HuH-7.5 (cell line): ENCODE measurements around the gene DENND2A.

Experiments
- DNase-seq: peaks from one replicate; pipeline ENCODE4 v3.0.0; 2011; ENCODE audit warnings: low spot score

Gene DENND2A

GRCh38 chr7:140619176-140619575, 21.4 kb downstream of the DENND2A start:
- no peak for DNase-seq

GRCh38 chr7:140618306-140618705, 22.3 kb downstream of the DENND2A start:
- no peak for DNase-seq

GRCh38 chr7:140617081-140617480, 23.5 kb downstream of the DENND2A start:
- no peak for DNase-seq

DNA sequence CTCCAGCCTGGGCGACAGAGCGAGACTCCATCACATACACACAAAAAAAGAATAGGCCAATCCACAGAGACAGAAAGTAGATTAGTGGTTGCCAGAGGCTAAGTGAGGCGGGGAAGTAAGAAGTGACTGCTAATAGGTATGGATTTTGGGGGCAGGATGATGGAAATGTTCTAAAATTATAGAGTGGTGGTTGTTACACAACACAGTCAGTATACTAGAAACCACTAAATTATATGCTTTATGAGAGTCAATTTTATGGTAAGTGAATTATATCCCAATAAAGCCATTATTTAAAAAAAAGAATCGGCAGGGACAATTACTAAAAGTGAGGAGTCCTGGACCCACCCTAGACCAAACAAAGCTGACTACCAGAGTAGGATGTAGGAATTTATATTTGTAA, 24.3 kb downstream of the DENND2A start:
- DNase-seq, result no peak

- DNase-seq, result no peak
Measured at GRCh38 chr7:140611641-140612040, 29.0 kb downstream of the DENND2A start.

GRCh38 chr7:140610204-140611165, 30.1 kb downstream of the DENND2A start:
- no peak for DNase-seq

GRCh38 chr7:140609646-140610045, 31.0 kb downstream of the DENND2A start:
- DNase-seq, result no peak

DNA sequence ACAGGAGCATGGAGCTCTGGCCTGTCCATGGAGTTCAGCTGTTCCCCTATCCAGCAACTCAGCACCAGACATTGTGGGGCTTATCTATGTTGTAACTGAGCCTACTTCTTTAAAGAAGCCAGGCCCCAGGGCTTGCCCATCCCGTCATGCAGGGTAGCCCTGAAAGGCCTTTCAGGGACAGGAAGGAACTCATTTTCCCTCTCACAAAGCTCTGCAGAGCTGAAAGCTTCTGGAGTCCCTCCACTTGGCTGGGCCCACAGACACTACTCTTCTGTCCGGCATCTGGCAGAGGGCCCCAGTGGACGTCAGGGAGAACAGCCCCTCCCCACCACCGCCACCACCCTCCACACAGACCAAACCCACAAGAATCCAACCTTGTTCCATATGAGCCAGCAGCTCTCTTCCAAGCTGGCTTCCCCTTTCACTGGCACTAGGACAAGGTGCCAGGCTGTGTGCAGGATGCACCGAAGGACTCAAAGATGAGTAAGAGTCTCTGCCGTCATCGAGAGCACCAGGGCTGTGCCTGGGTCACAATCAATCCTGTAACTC, 33.1 kb downstream of the DENND2A start:
- no peak for DNase-seq

GRCh38 chr7:140605337-140605736, 35.3 kb downstream of the DENND2A start:
- no peak for DNase-seq

DNA sequence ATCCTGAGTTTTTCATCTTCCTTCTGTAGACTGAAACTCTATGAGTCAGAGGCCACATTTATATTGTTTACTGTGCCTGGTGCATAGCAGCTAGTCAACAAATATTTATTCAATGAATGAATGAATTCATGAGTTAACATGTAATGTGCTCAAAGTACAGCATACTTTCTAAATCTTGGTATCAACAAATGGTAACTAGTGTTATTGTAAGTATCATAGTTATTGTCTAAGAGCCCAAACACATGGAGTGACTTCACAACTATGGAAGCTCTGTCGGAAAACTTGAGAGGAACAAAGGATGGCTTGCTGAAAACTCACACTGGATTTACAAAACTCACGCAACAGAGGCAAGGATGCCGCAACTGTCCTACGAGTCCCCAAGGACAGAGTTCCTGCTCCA, 35.9 kb downstream of the DENND2A start:
- no peak for DNase-seq

DNA sequence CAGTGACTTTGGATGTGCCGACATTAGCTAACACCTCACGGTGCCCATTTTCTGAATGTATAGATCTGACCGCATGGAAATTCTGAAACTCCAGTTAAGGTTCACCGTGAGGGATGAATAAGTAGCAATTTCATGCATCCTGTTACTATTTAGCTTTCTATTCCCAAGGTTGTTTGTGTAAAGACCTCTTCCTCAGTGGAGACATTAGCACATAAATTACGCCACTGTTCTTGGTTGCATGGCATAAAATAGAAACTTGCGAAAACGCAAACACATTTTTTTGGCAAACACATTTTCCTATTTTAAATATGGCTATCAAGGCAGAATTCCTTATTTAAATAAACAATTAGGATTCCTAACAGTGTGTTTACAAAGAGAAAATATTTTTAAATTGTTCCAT, 36.5 kb downstream of the DENND2A start:
- DNase-seq, result no peak

DNA sequence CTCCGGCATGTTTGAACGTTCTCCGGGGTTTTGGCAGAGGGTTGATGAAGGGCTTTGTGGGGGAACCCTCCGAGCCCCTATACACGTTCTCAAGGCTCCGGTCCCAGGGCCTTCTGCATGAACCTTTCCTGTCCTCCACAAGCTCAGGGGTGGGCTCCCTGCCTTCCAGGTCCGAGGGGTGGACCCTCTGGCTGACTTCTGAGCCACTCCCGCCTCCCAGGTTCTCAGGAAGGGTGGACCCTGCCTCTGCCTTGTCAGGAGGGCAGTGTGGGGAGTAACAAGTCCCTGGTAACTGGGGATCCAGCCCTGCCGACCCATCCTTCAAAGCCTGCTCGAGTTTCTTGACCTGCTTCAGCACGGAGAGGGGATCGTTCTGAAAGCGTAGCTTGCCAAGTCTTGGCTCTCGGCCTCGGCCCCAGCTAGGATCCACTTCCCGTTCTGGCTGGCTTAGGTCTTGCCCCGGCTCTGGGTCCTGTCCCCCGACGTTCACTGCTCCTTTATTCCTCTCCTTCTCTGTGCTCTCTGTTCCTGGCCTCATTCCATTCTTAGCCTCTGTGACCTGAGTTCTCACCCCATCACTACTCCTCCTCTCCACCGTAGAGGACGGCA, 38.9 kb downstream of the DENND2A start:
- DNase-seq, result no peak

GRCh38 chr7:140600341-140600740, 40.3 kb downstream of the DENND2A start:
- DNase-seq, result no peak

DNA sequence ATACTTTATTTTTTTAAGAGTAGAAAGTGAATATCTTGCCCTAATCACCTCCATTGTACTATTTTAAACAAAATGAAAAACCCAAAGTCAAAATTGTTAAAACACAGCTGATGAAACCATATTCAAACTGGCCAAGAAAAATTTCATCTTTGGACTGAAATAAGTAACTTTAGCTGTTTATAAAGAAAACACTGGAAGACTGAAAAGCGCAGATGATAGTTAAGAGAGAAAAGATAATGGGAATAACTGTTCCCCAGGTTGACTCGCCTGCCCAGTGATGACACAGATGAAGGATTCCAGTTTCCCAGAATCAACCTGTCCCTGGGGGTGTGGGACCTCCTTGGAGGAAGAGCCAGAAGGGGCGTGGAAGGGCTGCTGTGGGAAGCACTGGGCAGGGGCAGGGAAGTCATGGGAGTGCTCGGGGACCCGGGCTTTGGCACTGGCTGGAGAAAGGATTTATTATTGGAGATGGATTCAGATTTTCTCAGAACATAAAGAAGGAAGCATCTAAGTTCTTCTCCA, 43.1 kb downstream of the DENND2A start:
- DNase-seq, result no peak

DNA sequence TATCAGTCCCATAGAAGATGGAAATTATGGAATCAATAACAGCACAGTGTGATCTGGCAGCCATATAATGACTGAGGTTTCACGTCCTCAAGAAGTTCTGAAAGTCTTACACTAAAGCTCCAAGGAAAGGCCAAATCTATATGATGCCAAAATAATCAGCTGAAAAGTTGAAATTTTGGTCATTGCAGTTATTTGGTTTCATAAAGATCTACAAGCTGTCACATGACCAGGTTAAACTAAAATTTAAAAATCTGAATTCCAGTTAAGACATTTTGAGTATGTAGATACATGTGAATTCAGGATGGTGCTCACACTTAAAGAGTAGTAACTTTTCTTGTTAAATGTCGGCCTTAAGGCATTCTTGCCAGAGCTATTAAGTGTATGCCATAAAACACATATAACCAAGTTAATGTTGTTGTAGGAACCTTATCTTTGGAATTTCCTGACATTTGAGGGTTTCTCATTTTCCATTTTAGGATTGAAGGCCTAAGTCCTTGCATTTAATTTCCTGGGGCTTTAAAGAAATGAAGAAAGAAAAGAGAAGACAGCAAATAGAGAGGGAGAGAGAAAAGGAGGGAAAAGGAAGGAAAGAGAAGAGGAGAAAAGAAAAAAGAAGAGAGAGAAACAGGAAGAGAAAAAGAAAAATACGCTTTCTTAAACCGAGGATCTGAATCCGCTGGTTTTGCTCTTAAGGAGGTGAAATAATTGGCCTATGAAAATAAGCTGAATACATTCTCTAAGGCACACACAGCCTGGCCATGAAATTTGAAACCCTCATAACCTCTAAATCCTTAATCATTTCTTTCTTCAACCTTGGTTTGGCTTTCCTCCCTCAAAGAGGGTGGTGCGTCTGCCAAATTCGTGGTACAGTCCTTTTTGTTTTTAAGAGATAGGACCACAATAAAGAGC, 43.8 kb downstream of the DENND2A start:
- DNase-seq, result no peak

DNA sequence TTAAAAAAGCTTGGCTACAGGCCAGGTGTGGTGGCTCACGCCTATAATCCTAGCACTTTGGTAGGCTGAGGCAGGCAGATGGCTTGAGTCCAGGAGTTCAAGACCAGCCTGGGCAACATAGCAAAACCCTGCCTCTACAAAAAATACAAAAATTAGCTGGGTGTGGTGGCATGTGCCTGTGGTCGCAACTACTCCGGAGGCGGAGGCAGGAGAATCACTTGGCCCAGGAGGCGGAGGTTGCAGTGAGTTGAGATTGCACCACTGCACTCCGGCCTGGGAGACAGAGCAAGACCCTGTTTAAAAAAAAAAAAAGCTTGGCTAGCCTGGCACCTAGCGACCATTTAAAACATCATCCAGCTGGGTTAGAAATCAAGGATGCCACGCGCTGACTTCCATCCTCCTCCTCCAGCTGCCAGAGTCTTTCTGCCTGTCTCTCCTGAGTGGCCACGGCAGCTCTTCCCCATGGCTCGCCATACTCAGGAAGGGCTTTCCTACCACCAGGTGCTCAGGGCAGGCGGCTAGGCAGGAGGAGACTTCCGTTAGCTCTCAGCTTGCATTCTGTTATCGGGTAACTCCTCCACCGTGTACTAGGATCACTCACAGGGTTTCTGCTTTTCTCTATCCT, 45.0 kb downstream of the DENND2A start:
- no peak for DNase-seq

DNA sequence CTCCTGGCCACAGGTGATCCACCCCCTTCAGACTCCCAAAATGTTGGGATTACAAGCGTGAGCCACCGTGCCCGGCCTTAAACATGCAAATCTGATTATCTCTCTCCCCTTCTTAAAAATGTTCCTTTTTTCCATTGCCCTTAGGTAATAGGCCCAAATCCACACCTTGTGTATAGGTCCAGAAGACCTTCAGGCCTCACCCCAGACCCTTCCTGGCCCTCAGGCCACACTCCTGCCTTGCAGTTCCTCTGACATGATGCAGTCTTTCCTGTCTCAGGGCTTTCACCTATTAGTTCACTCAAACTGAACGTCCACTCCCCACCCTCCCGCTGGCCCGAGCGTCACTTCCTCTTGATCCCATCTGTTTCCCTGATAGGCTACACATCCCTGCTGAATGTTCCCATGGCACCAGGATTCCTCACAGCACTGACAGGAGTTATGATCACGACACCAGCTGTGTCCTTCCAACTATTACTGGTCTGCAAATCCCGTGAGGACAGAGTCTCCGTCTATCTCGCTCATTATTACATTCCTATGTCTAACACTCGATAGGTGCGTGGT, 46.4 kb downstream of the DENND2A start:
- no peak for DNase-seq

DNA sequence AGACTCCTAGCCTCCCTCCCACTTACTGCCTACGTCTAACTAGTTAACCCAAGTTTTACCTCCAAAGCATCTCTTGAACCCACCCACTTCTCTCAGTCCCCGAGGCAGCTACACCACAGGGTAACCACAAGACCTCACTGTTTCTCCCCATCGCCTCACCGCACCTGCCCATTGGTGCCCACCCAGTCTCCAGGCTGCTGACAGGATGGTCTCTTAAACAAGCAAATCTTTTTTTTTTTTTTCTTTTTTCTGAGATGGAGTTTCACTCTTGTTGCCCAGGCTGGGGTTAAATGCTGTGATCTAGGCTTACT, 47.0 kb downstream of the DENND2A start:
- DNase-seq, result no peak

- no peak for DNase-seq
Measured at GRCh38 chr7:140592964-140593671, 47.5 kb downstream of the DENND2A start.

DNA sequence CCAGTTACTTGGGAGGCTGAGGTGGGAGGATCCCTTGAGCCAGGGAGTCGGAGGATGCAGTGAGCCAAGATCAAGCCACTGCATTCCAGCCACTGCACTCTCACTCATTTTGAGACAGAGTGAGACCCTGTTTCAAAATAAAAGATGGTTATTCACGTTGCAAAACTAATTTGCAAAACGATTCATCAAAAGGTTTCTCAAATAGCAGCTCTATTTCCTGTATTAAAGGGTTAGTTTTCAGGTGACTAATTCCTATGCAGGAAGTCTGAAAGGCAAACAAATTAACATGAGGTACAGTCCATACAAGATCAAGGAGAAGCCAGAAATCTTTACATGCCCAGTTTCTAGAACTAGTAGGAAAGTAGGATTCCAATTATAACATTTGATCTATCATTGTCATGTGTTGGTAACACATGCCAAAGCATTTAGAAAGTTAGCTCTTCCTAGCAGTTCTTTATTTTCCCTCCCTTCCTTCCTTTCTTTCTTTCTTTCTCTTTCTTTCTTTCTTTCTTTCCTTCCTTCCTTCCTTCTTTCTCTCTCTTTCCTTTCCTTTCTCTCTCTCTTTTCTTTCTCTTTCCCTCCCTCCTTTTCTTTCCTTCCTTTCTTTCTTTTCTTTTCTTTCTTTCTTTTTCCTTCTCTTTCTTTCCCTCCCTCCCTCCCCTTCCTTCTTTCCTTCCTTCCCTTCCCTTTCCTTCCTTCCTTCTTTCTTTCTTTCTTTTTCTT, 49.3 kb downstream of the DENND2A start:
- DNase-seq, result no peak
